Raji (cell line): ENCODE data around the gene CDHR3.

ENCODE experiments used
- POLR2A ChIP-seq: IDR thresholded peaks from 2 replicates; pipeline ENCODE4 v1.6.1; 2011; ENCODE audit warnings: low read depth, low read length, control low read depth; ENCODE audit not compliant: insufficient read depth

The CDHR3 gene

DNA sequence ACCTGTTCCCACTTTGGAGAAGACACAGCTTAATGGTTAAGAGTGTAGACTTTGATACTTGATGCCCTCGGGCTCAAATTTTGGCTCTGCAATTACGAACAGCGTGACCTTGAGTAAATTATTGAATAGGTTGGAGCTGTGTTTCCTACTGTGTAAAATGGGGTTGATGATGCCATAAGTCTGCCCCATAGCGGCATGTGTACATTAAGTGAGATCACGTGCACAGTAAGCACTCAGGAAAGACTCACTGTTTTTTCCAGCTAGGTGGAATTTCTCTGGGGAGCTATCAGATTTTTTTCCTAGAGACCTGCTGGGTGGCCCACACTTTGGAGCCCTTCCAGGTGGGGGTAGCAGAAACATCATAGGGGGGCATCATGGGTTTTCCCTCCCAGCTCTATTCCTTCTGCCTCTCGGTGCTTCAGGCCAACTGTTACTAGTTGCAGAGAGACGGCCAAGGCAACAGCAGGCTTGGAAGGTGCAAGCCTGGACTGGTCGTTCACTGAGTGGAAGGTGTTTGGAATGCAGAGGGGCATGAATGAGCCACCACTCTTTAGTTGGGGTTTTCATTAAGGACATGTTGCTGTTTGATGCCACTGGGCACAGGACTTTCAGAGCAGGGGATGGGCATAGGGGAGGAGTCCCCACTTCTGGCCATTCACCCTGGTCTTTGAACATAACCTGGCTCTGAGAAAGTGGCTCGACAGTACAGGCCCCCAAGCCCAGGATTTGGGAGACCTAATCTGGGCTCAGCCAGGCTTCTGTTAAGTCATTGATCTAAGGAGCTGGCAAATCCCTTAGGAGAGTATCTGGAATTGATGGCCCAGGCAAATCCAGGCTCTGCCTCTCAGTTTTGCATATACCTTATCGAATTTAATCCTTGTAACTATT is 85.0 kb downstream of the CDHR3 start:
- TF ChIP-seq POLR2A: no peak

GRCh38 chr7:106048706-106049020 is 85.6 kb downstream of the CDHR3 start:
- no peak for TF ChIP-seq POLR2A

- TF ChIP-seq POLR2A: no peak
Observed at GRCh38 chr7:106049139-106049752, 86.2 kb downstream of the CDHR3 start.

GRCh38 chr7:106050002-106050745 is 87.1 kb downstream of the CDHR3 start:
- no peak for TF ChIP-seq POLR2A

- no peak for TF ChIP-seq POLR2A
Observed at GRCh38 chr7:106050746-106051117, 87.7 kb downstream of the CDHR3 start.

GRCh38 chr7:106052681-106053080 is 89.6 kb downstream of the CDHR3 start:
- TF ChIP-seq POLR2A: no peak

DNA sequence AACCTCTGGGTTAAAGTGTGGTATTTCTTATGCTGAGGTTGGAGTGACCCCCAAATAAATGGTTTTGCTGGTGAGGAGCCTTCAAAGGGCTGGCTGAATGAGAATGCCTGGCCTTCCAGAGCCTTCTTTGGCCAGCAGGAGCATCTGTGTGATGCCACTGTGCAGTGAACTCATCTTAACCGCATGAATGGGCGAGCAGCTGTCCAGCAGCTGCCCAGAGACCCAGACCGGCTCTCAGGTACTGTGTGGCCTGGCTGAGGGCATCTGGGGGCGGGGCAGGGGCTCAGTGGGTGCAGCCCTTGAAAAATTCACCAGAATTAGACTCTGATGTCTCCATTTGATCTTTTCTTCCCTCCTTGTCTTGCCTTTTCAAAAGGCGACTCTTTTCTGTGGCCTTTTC is 90.0 kb downstream of the CDHR3 start:
- TF ChIP-seq POLR2A: no peak

- no peak for TF ChIP-seq POLR2A
Observed at GRCh38 chr7:106054156-106054910, 91.3 kb downstream of the CDHR3 start.

GRCh38 chr7:106054971-106055532 is 92.0 kb downstream of the CDHR3 start:
- TF ChIP-seq POLR2A: no peak

- TF ChIP-seq POLR2A: no peak
Observed at GRCh38 chr7:106056513-106057203, 93.6 kb downstream of the CDHR3 start.

- TF ChIP-seq POLR2A: peak; percentile 53; the same call in 1 of the 2 replicates
Observed at GRCh38 chr7:106057204-106057961, 94.3 kb downstream of the CDHR3 start.

GRCh38 chr7:106057962-106058927 is 95.2 kb downstream of the CDHR3 start:
- TF ChIP-seq POLR2A: peak; percentile 53; the same call in 1 of the 2 replicates
